ENCODE measurements around the gene SORCS3. TPM values are rescaled to one million over a fixed set of nuclear protein-coding genes. Genes with fewer than 3 reads are reported as not detected.

Gene SORCS3
- total and polyA plus RNA-seq, 11 donors: 0.03 to 0.19 (median 0.05) TPM; not detected in 8

GRCh38 chr10:105023211-105024111 is 382.4 kb downstream of the SORCS3 start:
- no peak for DNase-seq
- Histone ChIP-seq H3K4me1 (no peaks in the 10 kb centered on the region), H3K27me3 (no peaks in the 10 kb centered on the region), H3K36me3 (no peaks in the 10 kb centered on the region), H3K9me3 (no peaks in the 10 kb centered on the region), H3K4me3 (no peak overlapping the region), H3K27ac (no peak overlapping the region)
- TF ChIP-seq, protein P1, sequence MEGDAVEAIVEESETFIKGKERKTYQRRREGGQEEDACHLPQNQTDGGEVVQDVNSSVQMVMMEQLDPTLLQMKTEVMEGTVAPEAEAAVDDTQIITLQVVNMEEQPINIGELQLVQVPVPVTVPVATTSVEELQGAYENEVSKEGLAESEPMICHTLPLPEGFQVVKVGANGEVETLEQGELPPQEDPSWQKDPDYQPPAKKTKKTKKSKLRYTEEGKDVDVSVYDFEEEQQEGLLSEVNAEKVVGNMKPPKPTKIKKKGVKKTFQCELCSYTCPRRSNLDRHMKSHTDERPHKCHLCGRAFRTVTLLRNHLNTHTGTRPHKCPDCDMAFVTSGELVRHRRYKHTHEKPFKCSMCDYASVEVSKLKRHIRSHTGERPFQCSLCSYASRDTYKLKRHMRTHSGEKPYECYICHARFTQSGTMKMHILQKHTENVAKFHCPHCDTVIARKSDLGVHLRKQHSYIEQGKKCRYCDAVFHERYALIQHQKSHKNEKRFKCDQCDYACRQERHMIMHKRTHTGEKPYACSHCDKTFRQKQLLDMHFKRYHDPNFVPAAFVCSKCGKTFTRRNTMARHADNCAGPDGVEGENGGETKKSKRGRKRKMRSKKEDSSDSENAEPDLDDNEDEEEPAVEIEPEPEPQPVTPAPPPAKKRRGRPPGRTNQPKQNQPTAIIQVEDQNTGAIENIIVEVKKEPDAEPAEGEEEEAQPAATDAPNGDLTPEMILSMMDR (IDR thresholded peaks at IDR 0.05): no peak
- no peak for TF ChIP-seq POLR2A (IDR thresholded peaks at IDR 0.05)
- WGBS, 4 donors: 53 to 73% (median 62%) methylated on average over 6 of the region's 6 CpGs
- ATAC-seq: no peak
- intact Hi-C loops (cut with DNase I): no loop called here

- Histone ChIP-seq H3K4me3 (no peak overlapping the region), H3K27me3 (no peaks in the 10 kb centered on the region), H3K4me1 (no peaks in the 10 kb centered on the region), H3K27ac (no peak overlapping the region), H3K9me3 (no peaks in the 10 kb centered on the region), H3K36me3 (no peaks in the 10 kb centered on the region)
- ATAC-seq: no peak
- DNase-seq: no peak
- no peak for TF ChIP-seq POLR2A (IDR thresholded peaks at IDR 0.05)
- TF ChIP-seq, protein P1 (IDR thresholded peaks at IDR 0.05): no peak
- intact Hi-C loops (cut with DNase I): no loop called here
These were observed 383.1 kb downstream of the SORCS3 start for GRCh38 chr10:105024184-105024583.

DNA sequence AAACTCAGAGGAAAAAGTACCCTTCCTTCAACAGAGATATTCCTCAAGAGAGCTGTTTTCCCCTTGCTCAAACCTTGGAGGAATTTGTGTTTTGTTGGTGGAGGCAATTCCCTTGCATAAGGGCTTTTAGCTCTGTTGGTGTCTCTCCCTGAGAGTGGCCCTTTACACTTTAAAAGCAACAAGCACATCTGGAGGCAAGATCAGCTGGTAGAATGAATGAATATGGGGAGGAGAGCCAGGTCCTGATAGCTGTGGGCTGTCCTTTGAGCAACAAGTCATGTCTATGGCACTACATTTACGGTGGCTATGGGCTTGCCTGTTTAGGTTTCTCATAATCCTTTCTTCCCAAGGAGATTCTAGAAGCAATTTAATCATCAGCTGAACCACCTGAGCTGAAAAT is 384.0 kb downstream of the SORCS3 start:
- intact Hi-C loops (cut with DNase I): no loop called here
- H3K4me1 ChIP-seq: no peaks in the 10 kb centered on the region
- no peak for ATAC-seq

GRCh38 chr10:105026566-105026965 is 385.5 kb downstream of the SORCS3 start:
- no peak overlapping the region for H3K27ac ChIP-seq
- no peaks in the 10 kb centered on the region for H3K9me3 ChIP-seq
- WGBS, 4 donors: 85 to 91% (median 89%) methylated on average over 5 of the region's 5 CpGs
- intact Hi-C loops (cut with DNase I): no loop called here
- no peak for TF ChIP-seq POLR2A (IDR thresholded peaks at IDR 0.05)
- TF ChIP-seq, protein P1 (IDR thresholded peaks at IDR 0.05): no peak
- no peak for ATAC-seq
- H3K36me3 ChIP-seq: no peaks in the 10 kb centered on the region
- no peak overlapping the region for H3K4me3 ChIP-seq
- no peaks in the 10 kb centered on the region for H3K27me3 ChIP-seq
- no peak for DNase-seq
- no peaks in the 10 kb centered on the region for H3K4me1 ChIP-seq

More for the DNA sequence above, 384.0 kb downstream of the SORCS3 start:
- no peak for DNase-seq
- 55 to 85% (median 73%) methylated on average over 1 of the region's 1 CpG for WGBS, 4 donors
- Histone ChIP-seq H3K27ac (no peak overlapping the region), H3K9me3 (no peaks in the 10 kb centered on the region), H3K36me3 (no peaks in the 10 kb centered on the region), H3K4me3 (no peak overlapping the region), H3K27me3 (no peaks in the 10 kb centered on the region)
- no peak for TF ChIP-seq POLR2A (IDR thresholded peaks at IDR 0.05)
- TF ChIP-seq, protein P1 (IDR thresholded peaks at IDR 0.05): no peak
